Gastrocnemius medialis (tissue), 4 donors: Measurements from ENCODE around the gene NAAA. TPM values are rescaled to one million over a fixed set of nuclear protein-coding genes. Genes with fewer than 3 reads are reported as not detected.
"Not testable (repeated sequence)": the region's sequence is repeated elsewhere in the genome, so short reads cannot be mapped to it uniquely, and the experiment has no call there.

Experiments
- ATAC-seq, 2 donors: fragments of 150-250 bp; one replicate each; pipeline ENCODE4 v1.9.1; 2016
- DNase-seq, 2 donors: peaks; one replicate each; pipeline ENCODE4 v3.0.0-alpha.2; 2019
- H3K27ac ChIP-seq, 4 donors: fragments of 200-600 bp; sonication (generic); 1 replicate in 1 of 4; 2 replicates in 3 of 4; pipeline ENCODE4 v1.5.1; 2016 to 2018; ENCODE audit warnings: mild to moderate bottlenecking in 2 of 4, moderate library complexity in 1 of 4
- H3K27me3 ChIP-seq, 3 donors: fragments of 200-600 bp; sonication (generic) in 2 of 3; 1 replicate in 1 of 3; 2 replicates in 2 of 3; pipeline versions ENCODE4 v1.5.1 to v1.6.0; 2016 to 2019; ENCODE audit warnings: mild to moderate bottlenecking in 1 of 3, moderate library complexity in 1 of 3
- H3K36me3 ChIP-seq, 2 donors: fragments of 200-600 bp; sonication (generic) in 1 of 2; one replicate each; pipeline ENCODE4 v1.5.1; 2017 to 2018
- H3K4me1 ChIP-seq, 2 donors: fragments of 200-600 bp; sonication (generic) in 1 of 2; one replicate each; pipeline ENCODE4 v1.5.1; 2016 to 2017; ENCODE audit warnings: mild to moderate bottlenecking in 2 of 2
- H3K4me3 ChIP-seq, 4 donors: fragments of 200-600 bp; sonication (generic) in 3 of 4; 1 replicate in 1 of 4; 2 replicates in 3 of 4; pipeline ENCODE4 v1.5.1; 2016 to 2019; ENCODE audit warnings: mild to moderate bottlenecking in 2 of 4
- H3K9me3 ChIP-seq, 3 donors: fragments of 200-600 bp; sonication (generic) in 2 of 3; 1 replicate in 1 of 3; 2 replicates in 2 of 3; pipeline ENCODE4 v1.5.1; 2016 to 2019
- CTCF ChIP-seq, 5 experiments: fragments of 450-650 bp in 3 of 5; fragments of 200-600 bp in 2 of 5; sonication (generic) in 2 of 5; IDR thresholded peaks in 4 of 5; conservative IDR thresholded peaks in 1 of 5; 1 replicate in 4 of 5; 2 replicates in 1 of 5; pipeline ENCODE4 v1.5.1; 2016 to 2019; ENCODE audit warnings: antibody characterized with exemption in 5 of 5, mild to moderate bottlenecking in 3 of 5, moderate library complexity in 3 of 5
- POLR2A ChIP-seq, 2 donors: fragments of 450-650 bp; IDR thresholded peaks; one replicate each; pipeline ENCODE4 v1.6.1; 2017; ENCODE audit warnings: antibody characterized with exemption in 2 of 2, mild to moderate bottlenecking in 2 of 2, moderate library complexity in 2 of 2
- in situ Hi-C, 4 donors: fragments of 200-750 bp; cut with MboI; loops; one replicate each; pipeline versions ENCODE4 v1.15.0 to v1.8.0; 2017; ENCODE audit warnings: low sequenced_read_pairs in 4 of 4
- intact Hi-C: fragments of 100-400 bp; cut with DNase I; formaldehyde crosslinking; loops from one replicate; pipeline ENCODE4 v1.15.1; 2023; ENCODE audit warnings: low total_unique reads
- total RNA-seq, 4 donors: library from RNA; depleted of rRNA; stranded (reverse); fragments of >200 nt; gene quantifications; one replicate each; pipeline versions ENCODE4 v1.1.0 to v1.2.3, GENCODE V29; 2016

NAAA gene
- total RNA-seq, 4 donors from 2014 or later: 18.5 to 69.8 (median 42.3) TPM

DNA sequence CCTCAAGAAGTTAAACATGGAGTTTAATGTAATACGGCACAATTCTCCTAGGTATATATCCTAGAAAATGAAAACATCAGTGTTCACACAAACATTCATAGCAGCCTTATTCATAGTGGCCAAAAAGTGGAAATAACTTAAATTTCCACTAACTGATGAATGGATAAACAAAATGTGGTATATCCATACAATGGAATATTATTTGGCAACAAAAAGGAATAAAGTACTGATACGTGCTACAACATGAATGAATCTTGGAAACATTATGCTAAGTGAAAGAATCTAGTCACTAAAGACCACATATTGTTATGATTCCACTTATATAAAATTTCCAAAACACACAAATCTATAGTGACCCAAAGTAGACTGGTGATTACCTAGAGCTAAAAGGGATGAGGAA lies 35.4 kb upstream of the NAAA start:
- intact Hi-C loops: no loop called here
- Histone ChIP-seq H3K27ac (no peak overlapping the region), H3K4me1 (no peaks in the 10 kb centered on the region), H3K4me3 (no peak overlapping the region), H3K36me3 (peaks cover 7 to 87% of the 10 kb centered on the region in 2 donors), H3K27me3 (no peaks in the 10 kb centered on the region), H3K9me3 (no peaks in the 10 kb centered on the region)
- TF ChIP-seq CTCF (IDR thresholded peaks at IDR 0.05 in 4 of 5, conservative IDR thresholded peaks at IDR 0.05 in 1 of 5) (no peak), POLR2A (IDR thresholded peaks at IDR 0.05) (no peak)
- ATAC-seq (no peak), DNase-seq (no peak)
- in situ Hi-C loops: no loop called here

DNA sequence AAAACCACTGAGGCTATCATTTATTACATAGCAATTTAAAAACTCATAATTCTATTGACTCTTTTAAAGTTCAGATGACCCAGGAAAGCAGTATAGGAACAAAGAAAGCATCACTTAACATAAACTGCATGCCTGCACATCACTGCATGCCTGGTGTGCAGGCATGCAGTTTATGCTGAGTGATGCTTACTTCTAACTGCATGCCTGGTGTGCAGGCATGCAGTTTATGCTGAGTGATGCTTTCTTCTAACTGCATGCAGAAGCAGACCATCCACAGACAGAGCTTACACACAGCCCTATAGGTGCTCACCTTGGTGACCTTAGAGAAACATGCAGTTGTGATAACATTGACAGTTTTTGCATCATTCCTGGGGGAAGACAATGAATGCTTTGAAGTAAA lies 33.0 kb upstream of the NAAA start:
- TF ChIP-seq POLR2A (IDR thresholded peaks at IDR 0.05) (no peak), CTCF (IDR thresholded peaks at IDR 0.05 in 4 of 5, conservative IDR thresholded peaks at IDR 0.05 in 1 of 5) (no peak)
- H3K27me3 ChIP-seq: no peaks in the 10 kb centered on the region
- intact Hi-C loops: no loop called here
- in situ Hi-C loops: loop anchor here in 2 of 4 donors (25.0 kb wide), 2 partner anchors 161 to 186 kb away; no protein-coding TSS in a partner anchor
- H3K36me3 ChIP-seq: peaks cover 7 to 99% of the 10 kb centered on the region in 2 donors
- no peaks in the 10 kb centered on the region for H3K9me3 ChIP-seq
- H3K4me1 ChIP-seq: no peaks in the 10 kb centered on the region
- ATAC-seq (no peak), DNase-seq (no peak)
- no peak overlapping the region for H3K27ac ChIP-seq
- H3K4me3 ChIP-seq: no peak overlapping the region

DNA sequence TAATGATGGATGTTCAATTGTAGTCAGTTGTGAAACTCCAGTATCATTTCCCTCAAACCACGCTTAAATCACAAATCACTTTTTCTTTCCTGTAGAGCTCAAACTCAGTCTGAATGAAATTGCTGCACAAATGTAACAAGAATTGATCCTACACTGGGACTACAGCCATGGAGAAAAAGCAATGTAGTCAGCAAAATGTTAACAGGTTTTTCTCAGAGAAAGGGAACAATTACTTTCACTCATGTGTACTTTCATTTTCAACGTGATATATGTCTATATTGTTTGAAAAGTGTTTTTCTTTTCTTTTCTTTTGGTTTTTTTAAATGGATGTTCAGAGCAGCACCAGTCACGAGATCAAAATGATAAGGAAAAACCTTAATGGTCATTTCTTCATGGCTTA lies 27.3 kb upstream of the NAAA start:
- ATAC-seq: no peak
- Histone ChIP-seq H3K4me1 (no peaks in the 10 kb centered on the region), H3K27me3 (no peaks in the 10 kb centered on the region), H3K4me3 (no peak overlapping the region), H3K36me3 (peaks cover 9 to 99% of the 10 kb centered on the region in 2 donors), H3K27ac (no peak overlapping the region), H3K9me3 (no peaks in the 10 kb centered on the region)
- TF ChIP-seq POLR2A (IDR thresholded peaks at IDR 0.05) (no peak), CTCF (IDR thresholded peaks at IDR 0.05 in 4 of 5, conservative IDR thresholded peaks at IDR 0.05 in 1 of 5) (no peak)
- in situ Hi-C loops (loop anchor here in 3 of 4 donors (10.0 to 25.0 kb wide), 3 partner anchors 156 to 183 kb away; no protein-coding TSS in a partner anchor), intact Hi-C loops (no loop called here)
- no peak for DNase-seq

DNA sequence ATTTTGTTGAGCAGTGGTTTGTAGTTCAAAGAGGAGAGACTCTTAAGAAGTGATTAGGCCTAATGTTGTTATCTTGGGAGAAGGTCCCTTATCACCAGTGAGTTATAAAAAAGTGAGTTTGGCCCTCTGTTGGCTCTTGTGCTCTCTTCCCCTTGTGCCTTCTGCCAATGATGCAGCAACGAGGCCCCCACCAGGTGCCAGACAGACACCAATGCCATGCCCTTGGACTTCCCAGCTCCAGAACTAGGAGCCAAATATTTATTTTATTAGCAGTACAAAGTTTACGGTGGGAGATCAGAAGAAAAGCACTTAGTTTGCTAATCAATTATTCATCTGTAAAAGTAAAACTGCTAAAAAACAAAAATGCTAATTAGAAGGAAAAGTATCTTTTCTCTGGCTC lies 22.7 kb upstream of the NAAA start:
- DNase-seq (no peak), ATAC-seq (no peak)
- Histone ChIP-seq H3K36me3 (peaks cover 6 to 95% of the 10 kb centered on the region in 2 donors), H3K4me1 (no peaks in the 10 kb centered on the region), H3K27ac (no peak overlapping the region), H3K27me3 (no peaks in the 10 kb centered on the region), H3K4me3 (no peak overlapping the region), H3K9me3 (no peaks in the 10 kb centered on the region)
- in situ Hi-C loops (loop anchor here in 3 of 4 donors (10.0 to 25.0 kb wide), 3 partner anchors 151 to 179 kb away; no protein-coding TSS in a partner anchor), intact Hi-C loops (no loop called here)
- TF ChIP-seq POLR2A (IDR thresholded peaks at IDR 0.05) (no peak), CTCF (IDR thresholded peaks at IDR 0.05 in 4 of 5, conservative IDR thresholded peaks at IDR 0.05 in 1 of 5) (no peak)

GRCh38 chr4:75962072-75962471 lies 21.3 kb upstream of the NAAA start:
- H3K9me3 ChIP-seq, H3K27ac ChIP-seq, H3K27me3 ChIP-seq, H3K4me3 ChIP-seq, DNase-seq, intact Hi-C loops, H3K4me1 ChIP-seq, ATAC-seq: not testable (repeated sequence)
- peaks cover 8 to 95% of the 10 kb centered on the region in 2 donors for H3K36me3 ChIP-seq
- in situ Hi-C loops: loop anchor here in 3 of 4 donors (10.0 to 25.0 kb wide), 3 partner anchors 150 to 177 kb away; no protein-coding TSS in a partner anchor

DNA sequence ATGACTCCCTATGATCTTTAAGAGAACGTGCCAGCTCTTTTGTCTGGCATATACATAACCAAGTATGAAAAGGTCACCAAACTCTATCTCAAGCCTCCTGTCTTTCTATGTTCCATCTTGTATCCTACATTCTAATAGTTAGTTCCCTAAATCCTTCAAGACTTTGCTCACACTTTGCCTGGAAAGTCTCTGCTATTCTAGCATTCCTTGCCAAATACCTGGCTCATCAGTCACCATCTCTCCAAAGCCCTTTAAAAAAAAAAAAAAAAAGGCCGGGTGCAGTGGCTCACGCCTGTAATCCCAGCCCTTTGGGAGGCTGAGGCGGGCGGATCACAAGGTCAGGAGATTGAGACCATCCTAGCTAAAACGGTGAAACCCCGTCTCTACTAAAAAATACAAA lies 17.7 kb upstream of the NAAA start:
- DNase-seq, H3K27me3 ChIP-seq, ATAC-seq, H3K4me3 ChIP-seq, H3K27ac ChIP-seq, H3K9me3 ChIP-seq, intact Hi-C loops, H3K4me1 ChIP-seq: not testable (repeated sequence)
- in situ Hi-C loops: loop anchor here in 2 of 4 donors (25.0 kb wide), 2 partner anchors 146 to 171 kb away; no protein-coding TSS in a partner anchor
- H3K36me3 ChIP-seq: peaks cover 2 to 96% of the 10 kb centered on the region in 2 donors

DNA sequence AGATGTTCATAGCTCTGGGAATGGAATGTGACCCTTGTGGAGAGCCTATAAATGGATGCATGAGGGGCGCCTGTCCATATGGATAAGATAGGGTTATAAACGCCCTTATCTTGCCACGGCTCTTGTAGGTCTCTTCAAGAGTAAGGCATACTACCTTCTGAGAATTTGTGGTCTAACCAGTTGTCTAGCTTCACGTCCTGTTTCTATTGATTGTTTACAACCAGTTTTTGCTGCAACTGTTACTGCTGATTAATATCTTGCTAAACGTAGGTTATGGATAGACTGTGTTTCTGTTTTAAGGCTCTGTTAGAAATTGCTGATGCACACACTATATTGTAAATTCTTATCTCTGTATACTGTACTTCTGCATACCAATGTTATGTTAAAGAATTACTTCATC lies 14.0 kb upstream of the NAAA start:
- H3K27ac ChIP-seq, H3K27me3 ChIP-seq, H3K4me3 ChIP-seq, H3K4me1 ChIP-seq, ATAC-seq, intact Hi-C loops, H3K9me3 ChIP-seq, DNase-seq: not testable (repeated sequence)
- peaks cover 2 to 98% of the 10 kb centered on the region in 2 donors for H3K36me3 ChIP-seq
- in situ Hi-C loops: loop anchor here in 2 of 4 donors (25.0 kb wide), 2 partner anchors 143 to 168 kb away; no protein-coding TSS in a partner anchor
